Natural killer cell treated with Interleukin-12 subunit alpha and Interleukin-12 subunit beta and Interleukin-15 and Interleukin-18, amount 100 ng/mL, for 72 hours (primary cell): ENCODE results near the gene PROSER2. TPM values are rescaled to one million over a fixed set of nuclear protein-coding genes. Genes with fewer than 3 reads are reported as not detected.

Experiments used
- ATAC-seq, 2 donors: fragments of 150-1000 bp; cut with Tn5 transposase in 1 of 2; sonication (Bioruptor Pico), chemical (Tn5 transposase) in 1 of 2; 2 replicates each; pipeline ENCODE4 v1.10.0; 2021
- DNase-seq: peaks from one replicate; pipeline ENCODE4 v3.0.0; 2022; ENCODE audit warnings: low spot score
- H3K27ac Mint-ChIP-seq, 2 donors: 1 replicate in 1 of 2; 2 replicates in 1 of 2; pipeline ENCODE4 v1.8.0; 2022; ENCODE audit warnings: mixed read lengths in 2 of 2, mild to moderate bottlenecking in 1 of 2, moderate library complexity in 1 of 2
- H3K27me3 Mint-ChIP-seq, 2 donors: 1 replicate in 1 of 2; 2 replicates in 1 of 2; pipeline ENCODE4 v1.8.0; 2022; ENCODE audit warnings: mixed read lengths in 2 of 2
- H3K36me3 Mint-ChIP-seq: one replicate; pipeline ENCODE4 v1.8.0; 2022; ENCODE audit warnings: mixed read lengths
- H3K4me1 Mint-ChIP-seq, 2 donors: 1 replicate in 1 of 2; 2 replicates in 1 of 2; pipeline ENCODE4 v1.8.0; 2022; ENCODE audit warnings: low read depth in 2 of 2, mixed read lengths in 2 of 2, mild to moderate bottlenecking in 1 of 2
- H3K4me3 Mint-ChIP-seq: one replicate; pipeline ENCODE4 v1.8.0; 2022; ENCODE audit warnings: mixed read lengths
- H3K9me3 Mint-ChIP-seq: 2 replicates; pipeline ENCODE4 v1.8.0; 2022; ENCODE audit warnings: mixed read lengths
- total RNA-seq, 2 donors: library from RNA; stranded (reverse); gene quantifications; one replicate each; pipeline ENCODE4 v1.2.3, GENCODE V29; 2022

Gene PROSER2
- total RNA-seq, 2 donors from 2014 or later, result 0.43 to 1.2 TPM

DNA sequence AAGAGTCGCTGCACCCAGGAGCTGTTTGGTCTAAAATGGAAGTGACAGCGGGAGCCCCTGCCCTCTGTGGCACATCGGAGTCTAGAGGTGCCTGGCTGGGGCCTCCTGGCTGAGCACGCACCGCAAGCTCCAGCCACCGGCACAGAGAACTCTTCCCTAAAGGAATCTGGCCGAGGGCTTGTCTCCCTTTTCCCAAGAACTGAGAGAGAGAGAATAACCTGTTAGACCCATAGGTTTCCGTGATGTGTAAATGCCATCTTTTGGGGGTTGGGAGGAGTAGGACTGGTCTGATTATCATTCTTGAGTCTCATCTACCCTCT, 47.3 kb downstream of the PROSER2 start:
- Mint-ChIP-seq H3K27ac (no peak overlapping the region), H3K27me3 (peaks cover 11 to 16% of the 10 kb centered on the region in 2 donors), H3K36me3 (no peaks in the 10 kb centered on the region), H3K4me3 (no peak overlapping the region), H3K4me1 (peaks cover 4 to 6% of the 10 kb centered on the region in 2 donors), H3K9me3 (no peaks in the 10 kb centered on the region)
- ATAC-seq (no peak), DNase-seq (no peak)

DNA sequence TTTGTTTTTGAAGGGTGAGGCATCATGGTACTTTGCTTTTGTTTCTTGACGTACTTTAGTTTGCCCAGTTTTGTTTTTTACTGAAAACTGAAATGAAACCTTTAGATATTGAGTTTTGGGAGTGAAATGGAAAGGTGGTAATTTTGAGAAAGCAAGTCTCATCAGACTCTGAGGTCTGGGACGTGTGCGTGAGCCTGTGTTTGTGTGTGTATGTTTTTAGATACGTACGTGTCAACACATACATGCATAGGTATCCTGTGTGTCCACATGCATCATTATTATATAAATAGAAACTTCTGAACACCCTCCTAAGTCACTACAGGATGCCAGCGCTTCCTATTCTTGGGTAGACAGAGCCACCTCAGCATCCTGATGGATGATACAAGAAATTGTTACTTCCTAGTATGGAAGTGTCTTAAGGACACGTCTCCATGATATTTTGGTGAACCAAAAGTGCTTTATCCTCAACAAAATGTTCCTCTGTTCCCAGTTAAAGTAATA, 47.8 kb downstream of the PROSER2 start:
- Mint-ChIP-seq H3K27ac (no peak overlapping the region), H3K9me3 (no peaks in the 10 kb centered on the region), H3K4me1 (peaks cover 4 to 6% of the 10 kb centered on the region in 2 donors), H3K36me3 (no peaks in the 10 kb centered on the region), H3K27me3 (peaks cover 9 to 11% of the 10 kb centered on the region in 2 donors), H3K4me3 (no peak overlapping the region)
- DNase-seq (no peak), ATAC-seq (no peak)

DNA sequence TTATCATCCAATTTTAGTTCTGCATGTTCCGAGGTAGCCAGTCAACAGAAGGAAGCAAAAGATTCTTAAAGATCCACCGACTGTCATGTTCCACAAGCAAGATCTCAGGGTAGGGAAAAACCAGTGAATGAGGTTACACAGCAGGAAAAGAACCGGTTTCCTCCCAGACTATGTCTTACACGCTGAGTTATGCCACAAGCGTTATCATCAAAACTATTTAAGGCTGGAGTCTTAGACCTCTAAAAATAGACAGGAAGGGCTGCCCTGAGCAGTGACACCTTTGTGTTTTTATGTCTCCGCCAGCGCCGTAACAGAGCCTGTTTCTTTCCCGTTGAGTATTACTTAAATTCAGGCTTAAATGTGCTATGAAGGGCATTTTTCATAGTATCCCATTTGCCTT, 48.3 kb downstream of the PROSER2 start:
- no peak for DNase-seq

DNA sequence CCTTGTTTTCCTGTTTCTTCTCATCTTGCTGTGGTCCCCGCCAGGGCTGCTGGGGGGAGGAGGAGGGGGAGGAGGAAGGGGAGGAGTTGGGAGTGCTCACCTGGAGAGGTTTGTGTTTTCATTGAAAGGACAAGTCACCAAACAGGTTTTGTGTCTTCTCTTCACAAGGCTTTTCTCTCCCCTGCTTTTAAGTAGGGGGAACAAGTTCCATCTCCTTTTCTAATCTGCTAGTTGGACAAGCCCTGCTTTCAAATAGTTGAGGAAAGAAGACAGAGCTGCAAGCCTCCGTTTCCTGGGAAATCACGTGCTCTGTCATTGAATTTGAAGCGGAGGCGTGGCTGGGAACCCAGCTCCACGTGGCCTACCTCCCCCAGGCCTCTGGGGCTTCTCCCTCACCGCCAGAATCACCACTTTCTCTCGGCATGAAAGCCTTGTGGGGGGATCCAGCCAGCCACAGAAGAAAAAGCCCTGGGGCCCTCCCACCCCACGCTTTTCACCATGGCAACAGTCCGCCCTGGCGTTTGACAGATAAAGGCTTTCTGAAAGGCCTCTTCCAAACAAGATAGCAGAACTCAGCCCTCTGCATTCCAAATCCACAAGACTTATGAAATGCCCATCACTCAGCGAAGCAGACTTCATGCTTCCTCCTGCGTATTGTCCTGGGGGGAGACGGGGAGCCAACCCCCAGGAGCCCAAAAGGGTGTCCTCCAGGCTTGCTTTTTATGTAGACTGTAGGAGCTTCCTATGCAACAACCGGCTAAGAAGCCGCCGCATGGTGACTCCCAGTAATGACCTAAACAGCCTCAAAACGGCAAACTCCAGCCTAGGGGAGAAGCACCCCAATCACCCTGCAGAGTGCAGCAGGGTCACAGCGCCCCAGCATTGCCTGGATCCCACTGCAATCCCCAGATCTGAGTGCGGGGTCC, 51.7 kb downstream of the PROSER2 start:
- H3K27ac Mint-ChIP-seq, result no peak overlapping the region
- no peak overlapping the region for H3K4me3 Mint-ChIP-seq
- H3K36me3 Mint-ChIP-seq, result no peaks in the 10 kb centered on the region
- no peaks in the 10 kb centered on the region for H3K9me3 Mint-ChIP-seq
- ATAC-seq (peak in 1 of 2 donors; percentile 34), DNase-seq (no peak)
- H3K4me1 Mint-ChIP-seq, result peaks cover 4 to 6% of the 10 kb centered on the region in 2 donors
- peaks cover 7 to 11% of the 10 kb centered on the region in 2 donors for H3K27me3 Mint-ChIP-seq

More for the DNA sequence above, 48.3 kb downstream of the PROSER2 start:
- Mint-ChIP-seq H3K9me3 (no peaks in the 10 kb centered on the region), H3K36me3 (no peaks in the 10 kb centered on the region), H3K4me1 (peaks cover 4 to 6% of the 10 kb centered on the region in 2 donors), H3K27ac (no peak overlapping the region), H3K4me3 (no peak overlapping the region), H3K27me3 (peaks cover 7 to 8% of the 10 kb centered on the region in 2 donors)
- no peak for ATAC-seq

DNA sequence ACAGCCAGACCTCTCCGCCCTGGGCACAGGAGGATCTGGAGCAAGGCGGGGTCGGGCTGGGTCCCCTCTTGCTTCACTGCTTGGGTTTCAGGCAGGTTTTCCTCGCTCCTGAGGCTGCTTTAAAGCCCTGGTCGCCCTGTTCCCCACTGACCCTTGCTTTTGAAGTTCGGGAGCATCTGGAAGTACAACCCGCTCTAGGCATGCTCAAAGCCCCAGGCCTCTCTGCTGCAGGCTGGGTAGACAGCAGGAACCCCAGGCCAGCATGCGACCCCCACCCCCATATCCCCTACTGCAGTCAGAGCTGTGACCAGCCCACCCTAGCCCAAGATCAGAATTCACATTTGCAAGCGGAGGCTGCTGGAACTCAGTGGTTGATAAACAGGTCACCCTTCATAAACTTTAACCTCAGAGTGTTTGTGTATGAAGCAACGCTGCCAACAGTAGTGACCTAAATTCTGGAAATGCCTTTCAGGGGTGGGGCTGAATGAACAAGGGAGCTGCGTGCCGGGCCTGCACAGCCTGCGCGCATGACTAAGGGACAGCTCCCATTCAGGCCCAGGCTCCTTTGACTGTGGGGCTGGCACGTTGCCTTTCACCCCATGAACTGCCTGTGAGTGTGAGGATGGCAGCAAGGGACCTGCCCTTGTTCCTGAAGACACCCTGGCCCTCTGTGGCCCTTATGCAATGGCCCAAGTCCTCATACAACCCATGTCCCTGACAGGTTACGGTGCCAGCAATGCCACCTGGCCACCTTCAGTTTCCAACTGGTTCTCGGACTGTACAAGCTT, 52.5 kb downstream of the PROSER2 start:
- Mint-ChIP-seq H3K4me3 (no peak overlapping the region), H3K27me3 (peaks cover 7 to 11% of the 10 kb centered on the region in 2 donors), H3K9me3 (no peaks in the 10 kb centered on the region), H3K36me3 (no peaks in the 10 kb centered on the region), H3K27ac (no peak overlapping the region), H3K4me1 (peaks cover 4 to 6% of the 10 kb centered on the region in 2 donors)
- no peak for DNase-seq
- ATAC-seq, result peak in 1 of 2 donors; percentile 24

DNA sequence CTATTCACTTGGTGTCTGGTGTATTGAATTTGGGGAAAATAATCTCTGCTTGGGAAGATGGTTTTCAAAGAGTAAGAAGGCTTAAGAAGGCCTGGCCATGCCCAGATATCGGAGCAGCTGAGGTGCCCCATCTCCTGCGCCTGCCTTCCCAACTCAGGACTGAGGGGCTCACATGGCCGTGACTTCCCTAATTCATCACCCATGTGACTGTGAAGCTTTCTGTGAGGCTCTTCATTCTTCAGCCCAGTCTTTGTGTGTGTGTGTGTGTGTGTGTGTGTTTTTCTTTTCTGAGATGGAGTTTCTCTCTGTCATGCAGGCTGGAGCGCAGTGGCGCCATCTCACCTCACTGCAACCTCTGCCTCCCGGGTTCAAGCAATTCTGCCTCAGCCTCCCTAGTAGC, 53.2 kb downstream of the PROSER2 start:
- Mint-ChIP-seq H3K9me3 (no peaks in the 10 kb centered on the region), H3K4me1 (peaks cover 2 to 4% of the 10 kb centered on the region in 2 donors), H3K27me3 (peaks cover 7 to 11% of the 10 kb centered on the region in 2 donors), H3K36me3 (no peaks in the 10 kb centered on the region), H3K27ac (no peak overlapping the region), H3K4me3 (no peak overlapping the region)
- DNase-seq (no peak), ATAC-seq (no peak)

DNA sequence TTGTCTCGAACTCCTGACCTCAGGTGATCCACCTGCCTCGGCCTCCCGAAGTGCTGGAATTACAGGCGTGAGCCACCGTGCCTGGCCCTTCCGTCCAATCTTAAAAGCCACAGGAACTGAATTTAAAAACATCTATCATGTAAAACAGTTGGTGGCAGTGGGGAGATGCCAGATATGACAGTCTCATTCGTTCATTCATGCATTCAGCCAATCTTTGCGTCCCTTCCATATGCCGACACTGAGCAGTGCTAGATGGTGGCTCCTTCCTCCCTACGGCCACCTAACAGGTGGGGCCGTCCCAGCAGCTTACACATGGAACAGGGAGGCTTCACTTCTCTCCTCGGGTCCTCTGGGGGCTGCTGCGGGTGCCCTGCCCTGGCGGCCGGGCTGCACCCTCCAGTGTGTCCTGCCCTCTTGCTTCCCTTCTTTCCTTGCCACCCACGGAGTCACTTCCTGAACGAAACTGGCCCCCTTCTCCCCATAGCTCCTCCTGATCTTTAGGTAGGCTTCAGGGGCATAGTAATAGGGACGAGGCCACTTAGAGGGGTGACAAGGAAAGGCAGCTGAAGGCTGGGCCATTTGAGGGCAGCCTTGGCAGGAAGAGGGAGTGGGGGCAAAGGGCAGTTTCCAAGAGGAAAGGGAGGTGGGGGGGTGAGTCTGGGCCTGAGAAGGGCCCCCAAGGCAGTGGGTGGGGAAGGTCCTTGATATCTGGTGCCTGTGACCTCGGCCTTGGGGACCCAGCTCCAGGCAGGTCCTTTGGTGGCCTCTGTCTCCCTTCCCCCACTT, 53.8 kb downstream of the PROSER2 start:
- Mint-ChIP-seq H3K4me3 (no peak overlapping the region), H3K27me3 (peaks cover 7 to 11% of the 10 kb centered on the region in 2 donors), H3K27ac (no peak overlapping the region), H3K36me3 (no peaks in the 10 kb centered on the region), H3K4me1 (peaks cover 3% of the 10 kb centered on the region in 2 donors), H3K9me3 (no peaks in the 10 kb centered on the region)
- ATAC-seq, result no peak
- no peak for DNase-seq

DNA sequence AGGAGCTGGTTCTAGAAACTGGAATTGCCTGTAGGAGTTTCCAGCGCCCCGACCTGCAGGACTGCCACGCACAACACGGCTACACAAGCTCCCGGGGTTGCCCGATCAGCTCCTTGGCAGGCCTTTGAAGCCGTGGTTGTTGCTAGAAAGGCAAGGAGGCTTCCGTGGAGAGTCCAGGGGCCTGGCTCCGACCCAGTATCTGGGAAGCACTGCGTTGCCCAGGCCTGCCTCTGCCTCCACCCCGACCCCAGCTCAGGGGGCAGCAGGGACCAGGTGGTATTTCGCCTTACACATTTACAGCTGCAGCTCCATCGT, 54.4 kb downstream of the PROSER2 start:
- DNase-seq, result no peak
- no peak overlapping the region for H3K4me3 Mint-ChIP-seq
- H3K27me3 Mint-ChIP-seq, result peaks cover 7 to 8% of the 10 kb centered on the region in 2 donors
- H3K9me3 Mint-ChIP-seq, result no peaks in the 10 kb centered on the region
- no peak overlapping the region for H3K27ac Mint-ChIP-seq
- ATAC-seq, result no peak
- H3K4me1 Mint-ChIP-seq, result peaks cover 7 to 8% of the 10 kb centered on the region in 2 donors
- H3K36me3 Mint-ChIP-seq, result no peaks in the 10 kb centered on the region

DNA sequence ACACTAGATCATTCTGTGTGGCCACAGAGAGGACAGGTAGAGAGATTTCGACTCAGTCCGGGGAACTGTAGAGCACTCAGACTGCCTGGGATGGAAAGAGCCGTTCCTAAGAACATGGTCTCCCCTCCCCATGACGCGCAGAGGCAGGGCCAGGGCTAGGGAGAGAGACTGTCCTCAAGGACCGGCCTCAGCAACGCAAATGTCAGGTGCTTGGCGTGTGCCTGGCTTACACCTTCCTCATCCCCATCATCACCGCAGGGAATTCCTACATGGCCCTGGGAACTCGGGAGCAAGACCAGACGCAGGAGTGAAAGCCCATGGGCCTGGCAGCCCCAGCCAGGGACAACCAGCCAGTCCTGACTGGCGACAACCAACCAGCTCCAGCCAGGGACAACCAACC, 55.6 kb downstream of the PROSER2 start:
- Mint-ChIP-seq H3K27ac (no peak overlapping the region), H3K9me3 (no peaks in the 10 kb centered on the region), H3K4me1 (peaks cover 11 to 13% of the 10 kb centered on the region in 2 donors), H3K4me3 (no peak overlapping the region), H3K27me3 (peaks cover 0 to 3% of the 10 kb centered on the region in 2 donors), H3K36me3 (no peaks in the 10 kb centered on the region)
- DNase-seq, result no peak
- no peak for ATAC-seq

DNA sequence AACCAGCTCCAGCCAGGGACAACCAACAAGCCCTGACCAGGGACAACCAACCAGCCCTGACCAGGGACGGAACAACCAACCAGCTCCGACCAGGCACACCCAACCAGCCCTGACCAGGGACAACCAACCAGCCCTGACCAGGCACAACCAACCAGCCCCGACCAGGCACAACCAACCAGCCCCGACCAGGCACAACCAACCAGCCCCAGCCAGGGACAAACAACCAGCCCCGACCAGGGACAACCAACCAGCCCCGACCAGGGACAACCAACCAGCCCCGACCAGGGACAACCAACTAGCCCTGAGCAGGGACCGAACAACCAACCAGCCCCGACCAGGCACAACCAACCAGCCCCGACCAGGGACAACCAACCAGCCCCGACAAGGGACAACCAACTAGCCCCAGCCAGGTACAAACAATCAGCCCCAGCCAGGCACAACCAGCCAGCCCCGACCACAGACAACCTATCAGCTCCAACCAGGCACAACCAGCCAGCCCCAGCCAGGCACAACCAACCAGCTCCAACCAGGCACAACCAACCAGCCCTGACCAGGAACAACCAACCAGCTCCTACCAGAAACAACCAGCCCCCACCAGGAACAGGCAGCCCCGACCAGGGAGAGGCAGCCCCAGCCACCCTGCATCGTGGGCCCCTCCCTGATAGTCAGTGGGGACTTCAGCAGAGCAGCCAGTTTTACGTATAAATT, 56.4 kb downstream of the PROSER2 start:
- Mint-ChIP-seq H3K36me3 (no peaks in the 10 kb centered on the region), H3K4me3 (no peak overlapping the region), H3K9me3 (no peaks in the 10 kb centered on the region), H3K27me3 (peaks cover 0 to 3% of the 10 kb centered on the region in 2 donors), H3K4me1 (peaks cover 11 to 13% of the 10 kb centered on the region in 2 donors), H3K27ac (no peak overlapping the region)
- ATAC-seq (no peak), DNase-seq (no peak)

DNA sequence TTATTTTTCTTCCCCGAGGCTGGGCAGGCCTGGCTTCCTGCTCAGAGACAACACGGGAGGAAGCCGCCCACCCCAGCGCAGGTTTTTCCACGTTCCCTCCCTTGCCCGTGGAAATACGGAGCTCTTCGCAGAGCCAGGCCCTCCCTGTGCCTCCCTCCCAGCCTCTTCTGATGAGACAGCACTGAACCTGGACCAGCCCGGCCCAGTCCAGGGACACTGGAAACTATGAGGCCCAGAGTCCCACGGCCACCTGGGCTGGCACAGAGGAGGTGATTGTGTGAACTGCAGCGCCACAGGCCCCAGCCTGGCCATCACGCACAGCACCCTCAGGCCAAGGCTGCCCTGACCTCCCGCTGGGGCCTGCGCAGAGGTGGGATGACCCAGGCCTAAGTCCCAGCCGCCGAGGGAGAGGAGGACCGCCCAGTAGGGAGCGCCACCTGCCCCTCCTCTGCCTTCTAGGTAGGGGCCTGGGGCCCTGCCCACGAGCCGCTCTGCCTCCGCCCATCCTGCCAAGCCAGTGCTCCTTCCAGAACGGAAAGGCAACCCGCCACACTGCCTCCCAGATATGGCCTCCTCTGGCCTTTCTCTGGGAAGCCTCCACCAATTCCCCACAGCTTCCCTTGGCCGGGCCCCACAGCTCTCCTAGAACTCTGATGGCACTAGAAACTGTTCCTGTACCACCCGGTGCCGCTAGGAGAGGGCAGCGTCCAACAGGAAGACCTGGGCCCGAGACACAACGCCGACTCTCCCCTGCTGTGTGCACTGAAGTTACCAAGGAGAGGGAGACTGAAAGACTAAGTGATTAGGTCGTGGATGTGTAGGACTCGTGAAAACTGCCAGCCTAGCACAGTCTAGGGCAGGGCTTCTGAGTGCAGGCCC, 57.2 kb downstream of the PROSER2 start:
- Mint-ChIP-seq H3K27ac (no peak overlapping the region), H3K36me3 (no peaks in the 10 kb centered on the region), H3K4me1 (peaks cover 11 to 13% of the 10 kb centered on the region in 2 donors), H3K4me3 (no peak overlapping the region), H3K27me3 (peaks cover 0 to 3% of the 10 kb centered on the region in 2 donors), H3K9me3 (no peaks in the 10 kb centered on the region)
- ATAC-seq, result no peak
- DNase-seq, result no peak

DNA sequence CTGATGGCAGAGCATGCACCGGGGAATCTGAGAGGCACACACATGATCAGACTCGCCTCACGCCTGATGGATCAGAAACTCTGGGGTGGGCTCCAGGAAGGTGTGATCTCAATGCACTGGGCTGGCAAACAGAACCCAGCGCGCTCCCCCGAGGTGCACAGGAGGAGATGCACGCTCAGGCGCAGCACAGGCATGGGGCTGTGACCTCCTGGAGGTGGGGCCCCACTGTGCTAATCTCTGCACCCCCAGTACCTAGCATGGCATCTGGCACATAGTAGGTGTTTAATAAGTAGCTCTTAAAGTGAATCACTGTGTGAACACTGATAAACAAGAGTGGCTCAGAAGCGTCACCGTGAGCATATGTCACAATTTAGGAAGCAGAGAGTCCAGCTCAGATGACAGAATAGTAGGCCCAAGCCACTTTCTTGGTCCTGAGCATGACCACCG, 57.9 kb downstream of the PROSER2 start:
- Mint-ChIP-seq H3K27me3 (peaks cover 0 to 3% of the 10 kb centered on the region in 2 donors), H3K36me3 (no peaks in the 10 kb centered on the region), H3K9me3 (no peaks in the 10 kb centered on the region), H3K4me1 (peaks cover 11 to 13% of the 10 kb centered on the region in 2 donors), H3K27ac (no peak overlapping the region), H3K4me3 (no peak overlapping the region)
- no peak for DNase-seq
- peak in 1 of 2 donors; percentile 10 for ATAC-seq
